ENCODE data around the gene SMIM32.
A peak's percentile ranks its signal among the peaks of the same experiment; 100 is the strongest.

SMIM32 gene

GRCh38 chr5:136192526-136193321 is at the start of gene SMIM32:
Gene SMIM32, minus strand, starts transcription at chr5:136193162. Its CDS starts 638 bp downstream, at chr5:136192524.
- DNase-seq = peak in 1 of 2 experiments; percentile 49

GRCh38 chr5:136242611-136243010 is 49.6 kb upstream of the SMIM32 start:
- no peak for DNase-seq

DNA sequence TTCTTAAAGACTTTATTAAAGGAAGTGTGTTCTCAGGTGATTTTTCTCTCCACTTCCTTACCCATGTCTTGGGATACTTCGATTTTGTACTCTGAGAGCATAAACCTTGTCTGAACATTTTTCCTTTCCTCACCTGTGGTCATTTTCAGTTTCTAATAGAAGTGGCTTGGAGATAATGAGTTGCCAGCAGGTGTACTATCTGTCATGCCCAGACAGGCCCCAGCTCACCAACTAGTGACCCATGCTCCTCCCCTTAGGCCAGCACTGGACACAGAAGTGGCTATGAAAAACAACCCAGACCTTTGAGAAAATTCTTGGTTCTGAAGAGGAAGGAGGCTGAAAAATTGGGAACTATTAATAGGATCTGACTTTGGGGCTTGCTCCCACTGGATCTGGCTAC is 49.2 kb upstream of the SMIM32 start:
- DNase-seq = no peak

DNA sequence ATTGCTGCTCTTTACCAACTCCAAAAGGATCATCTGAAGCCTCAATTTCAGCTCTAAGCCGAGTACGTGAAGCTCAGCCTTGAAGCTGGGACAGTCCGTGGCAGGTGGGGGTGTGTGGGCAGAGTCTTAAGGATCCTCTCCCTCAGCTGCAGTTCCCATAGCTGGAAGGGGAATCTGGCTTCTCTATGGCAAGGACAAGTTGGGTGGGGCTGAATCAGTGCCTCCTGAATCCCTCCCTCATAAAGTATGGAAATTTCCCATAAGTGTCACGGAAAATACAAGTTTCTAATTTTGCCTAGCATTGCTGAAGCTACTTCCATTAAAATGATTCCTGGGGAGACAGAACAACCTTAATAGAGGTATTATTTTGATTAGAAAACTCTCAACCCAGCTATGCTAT is 47.9 kb upstream of the SMIM32 start:
- DNase-seq = no peak

- DNase-seq = no peak
Observed at GRCh38 chr5:136236479-136237083, 43.6 kb upstream of the SMIM32 start.

DNA sequence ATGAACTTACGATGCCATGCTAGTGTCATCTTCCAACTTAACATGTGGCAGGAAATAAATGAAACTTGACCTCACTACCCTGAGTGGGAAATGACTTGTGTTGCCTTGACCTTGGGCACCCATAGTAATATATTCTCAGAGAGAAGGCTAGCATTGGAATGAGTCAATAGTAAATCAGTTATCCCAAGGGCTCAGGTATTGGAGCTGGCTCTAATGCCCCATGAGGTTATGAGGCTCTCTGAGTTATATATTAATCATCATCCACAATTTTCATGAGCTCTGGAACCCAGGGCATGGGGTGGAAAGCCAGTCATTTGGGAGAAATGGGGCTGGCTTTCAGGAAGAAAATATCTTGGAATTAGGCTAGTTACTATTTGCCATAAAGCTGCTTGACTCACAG is 42.4 kb upstream of the SMIM32 start:
- no peak for DNase-seq

GRCh38 chr5:136232316-136232715 is 39.4 kb upstream of the SMIM32 start:
- DNase-seq = no peak

DNA sequence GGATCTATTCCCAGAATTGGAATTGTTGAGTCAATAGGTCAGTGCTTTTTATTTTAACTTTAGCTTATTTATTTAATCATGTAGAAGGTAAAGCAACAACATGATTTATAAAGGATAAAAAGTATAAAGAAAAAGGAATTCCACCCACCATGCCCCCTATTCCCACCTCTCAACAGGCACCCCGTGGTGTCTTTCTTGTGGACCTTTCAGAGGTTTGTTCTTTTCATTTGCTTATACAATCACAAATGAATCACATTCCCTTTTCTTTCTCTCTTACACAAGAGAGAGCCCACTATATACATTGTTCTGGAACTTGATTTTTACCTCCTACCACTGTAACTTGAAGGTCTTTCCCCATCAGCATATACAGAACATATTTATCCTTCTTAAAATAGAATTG is 37.2 kb upstream of the SMIM32 start:
- no peak for DNase-seq

DNA sequence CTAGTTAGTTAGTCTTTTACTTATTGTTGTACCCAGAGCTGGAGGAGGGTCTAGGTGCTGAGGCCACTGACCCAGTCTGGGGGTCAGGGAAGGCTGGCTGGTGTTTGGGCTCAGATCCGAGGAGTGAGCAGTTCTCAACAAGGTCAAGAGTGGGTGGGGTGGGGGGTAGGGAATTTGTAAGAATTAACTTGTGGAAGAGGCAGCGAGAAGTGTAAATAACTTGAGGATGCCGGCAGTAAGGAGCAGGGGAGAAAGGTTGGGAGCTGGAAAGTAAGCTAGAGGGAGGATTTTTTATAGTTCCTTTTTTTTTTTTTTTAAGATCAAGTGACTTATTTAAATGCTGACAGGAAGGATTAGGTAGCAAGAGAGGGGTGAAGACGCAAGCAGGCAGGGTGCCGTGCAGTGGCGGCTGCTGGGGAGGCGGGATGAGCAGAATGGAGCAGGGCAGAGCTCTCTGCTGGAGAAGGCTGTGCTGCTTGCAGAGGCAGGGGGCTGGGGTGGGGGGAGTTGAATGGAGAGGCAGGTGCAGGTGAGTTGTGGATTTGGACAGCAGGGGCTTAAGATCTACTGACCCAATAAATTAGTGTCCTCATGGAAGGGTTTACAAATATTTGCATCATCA is 35.3 kb upstream of the SMIM32 start:
- no peak for DNase-seq

DNA sequence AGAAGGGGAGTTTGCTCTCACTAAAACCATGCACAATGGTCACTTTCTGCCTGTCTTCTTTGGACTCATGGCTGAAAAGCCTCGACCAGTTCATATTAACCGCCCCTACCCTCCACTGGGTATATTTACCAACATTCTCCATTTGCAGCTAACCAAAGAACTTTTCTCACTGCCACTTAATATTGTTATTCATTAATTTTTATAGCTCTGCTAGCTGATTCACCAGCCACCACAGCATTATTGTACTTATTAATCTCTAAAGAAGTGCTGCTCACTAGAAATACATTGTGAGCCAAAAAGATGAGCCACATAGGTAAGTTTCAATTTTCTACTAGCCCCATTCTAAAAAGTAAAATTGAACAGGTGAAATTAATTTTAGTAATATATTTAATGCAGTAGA is 33.4 kb upstream of the SMIM32 start:
- no peak for DNase-seq

- DNase-seq = no peak
Observed at GRCh38 chr5:136225796-136226195, 32.8 kb upstream of the SMIM32 start.

DNA sequence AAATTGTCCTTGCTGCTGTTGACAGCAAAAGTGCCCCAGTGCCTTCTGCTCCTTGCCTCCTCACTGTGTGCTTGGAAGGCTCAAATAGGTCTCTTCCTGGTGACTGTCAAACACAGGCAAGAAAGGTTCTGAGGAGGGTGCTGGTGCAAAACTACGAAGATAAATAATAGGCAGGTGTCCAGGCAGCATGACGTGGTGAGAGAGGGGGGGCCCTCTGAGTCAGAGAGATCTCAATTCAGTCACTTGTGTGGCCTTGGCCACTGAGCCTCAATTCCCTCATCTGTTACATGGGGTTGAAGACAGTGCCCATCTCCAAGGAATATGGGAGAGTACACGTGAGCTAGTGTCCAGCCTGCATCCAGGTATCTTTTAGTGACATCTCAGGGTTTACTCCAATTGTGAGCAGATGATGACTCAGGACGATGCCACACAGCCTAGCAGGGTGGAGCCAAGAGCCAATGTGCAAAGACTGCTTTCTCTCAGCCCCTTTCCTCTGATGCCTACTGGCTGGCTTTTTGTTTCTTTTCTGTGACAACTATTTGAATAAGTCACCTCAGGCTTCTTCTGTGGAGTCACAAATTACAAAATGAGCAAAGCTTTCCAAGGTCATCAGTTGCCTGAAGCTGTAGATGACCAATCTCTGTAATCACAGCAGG is 29.7 kb upstream of the SMIM32 start:
- no peak for DNase-seq

GRCh38 chr5:136221340-136221739 is 28.4 kb upstream of the SMIM32 start:
- DNase-seq = no peak

DNA sequence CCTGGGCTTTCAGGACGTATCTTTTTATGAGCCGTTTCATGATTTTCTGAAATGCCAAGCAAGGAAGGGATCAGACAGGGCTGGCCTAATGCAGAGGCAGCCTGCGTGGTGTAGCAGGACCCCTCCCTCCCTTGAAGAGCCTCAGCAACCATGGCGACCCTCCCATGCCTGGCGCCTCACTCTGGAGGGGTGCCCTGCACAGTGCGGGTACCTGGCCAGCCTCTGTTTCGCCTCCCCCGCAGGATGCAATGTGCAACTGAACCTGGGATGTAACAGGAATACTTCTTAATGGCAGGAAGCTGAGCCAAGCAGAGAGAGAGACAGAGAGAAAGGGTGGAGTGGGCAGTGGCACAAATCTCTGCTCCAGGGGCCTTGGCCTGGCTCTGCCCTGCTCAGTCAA is 23.3 kb upstream of the SMIM32 start:
- DNase-seq = no peak

DNA sequence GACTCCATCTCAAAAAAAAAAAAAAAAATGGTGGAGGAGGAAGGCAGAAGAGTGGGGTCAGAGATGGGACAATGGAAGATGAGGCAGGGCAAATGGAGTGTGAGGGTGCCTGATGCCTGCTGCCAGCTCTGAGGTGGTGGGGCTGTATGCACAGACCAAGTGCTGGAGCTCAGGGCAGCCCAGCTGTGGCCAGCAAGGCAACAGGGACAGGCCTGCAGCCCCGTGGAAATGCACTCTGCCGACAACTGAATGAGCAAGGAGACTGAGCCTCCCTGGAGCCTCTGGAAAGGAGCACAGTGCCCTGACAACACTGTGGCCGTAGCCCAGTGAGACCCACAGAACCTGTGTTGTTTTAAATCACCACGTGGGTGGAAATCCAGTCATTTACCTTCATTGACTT is 22.9 kb upstream of the SMIM32 start:
- DNase-seq = no peak

DNA sequence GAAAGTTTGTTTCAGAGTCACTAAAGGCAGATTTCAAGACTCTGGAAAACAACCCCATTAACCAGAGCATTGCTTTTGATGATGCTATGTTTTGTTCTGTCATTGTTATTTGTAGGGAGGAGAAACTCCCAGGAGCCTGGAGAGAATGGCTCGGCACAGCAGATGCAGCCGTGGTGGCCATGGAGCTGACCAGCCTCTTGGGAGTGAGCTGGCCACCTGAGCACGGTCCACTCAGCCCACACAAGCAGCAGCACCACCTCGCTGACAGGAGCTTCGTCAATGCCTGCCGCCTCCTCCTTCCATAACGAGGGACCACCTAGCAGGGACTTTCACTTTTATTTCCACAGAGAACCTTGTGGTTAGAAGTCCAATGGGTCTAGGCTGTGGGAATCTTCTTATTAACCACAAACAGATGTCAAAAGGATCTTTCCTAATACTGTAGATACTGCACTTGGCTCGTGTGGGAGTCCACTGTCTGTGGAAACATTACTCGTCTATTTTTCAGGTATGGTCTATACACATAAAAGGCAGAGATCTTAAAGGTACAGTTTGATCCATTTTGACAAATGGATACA is 21.0 kb upstream of the SMIM32 start:
- DNase-seq = no peak

- peak in 1 of 2 experiments; percentile 49 for DNase-seq
Observed at GRCh38 chr5:136212252-136212721, 19.3 kb upstream of the SMIM32 start.

GRCh38 chr5:136211282-136212040 is 18.5 kb upstream of the SMIM32 start:
- no peak for DNase-seq

DNA sequence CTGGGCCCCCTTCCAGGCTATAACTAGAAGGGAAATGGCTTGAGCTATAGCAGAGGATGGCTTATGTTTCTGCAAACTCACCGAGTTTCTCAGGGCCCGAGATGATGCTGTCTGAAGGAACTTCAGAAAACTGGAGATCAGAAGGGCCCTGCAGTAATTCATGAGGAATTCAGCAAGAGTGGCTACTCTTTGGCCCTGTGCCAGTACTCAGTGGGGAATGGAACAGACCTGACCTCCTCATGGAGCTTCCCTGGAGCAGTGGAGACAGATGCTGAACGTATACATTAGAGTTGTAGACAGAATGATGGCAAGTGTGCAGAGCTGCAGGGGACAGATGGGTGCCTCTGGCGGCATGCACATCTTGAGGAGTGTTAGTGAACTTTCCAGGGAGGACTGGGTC is 17.3 kb upstream of the SMIM32 start:
- DNase-seq = no peak

DNA sequence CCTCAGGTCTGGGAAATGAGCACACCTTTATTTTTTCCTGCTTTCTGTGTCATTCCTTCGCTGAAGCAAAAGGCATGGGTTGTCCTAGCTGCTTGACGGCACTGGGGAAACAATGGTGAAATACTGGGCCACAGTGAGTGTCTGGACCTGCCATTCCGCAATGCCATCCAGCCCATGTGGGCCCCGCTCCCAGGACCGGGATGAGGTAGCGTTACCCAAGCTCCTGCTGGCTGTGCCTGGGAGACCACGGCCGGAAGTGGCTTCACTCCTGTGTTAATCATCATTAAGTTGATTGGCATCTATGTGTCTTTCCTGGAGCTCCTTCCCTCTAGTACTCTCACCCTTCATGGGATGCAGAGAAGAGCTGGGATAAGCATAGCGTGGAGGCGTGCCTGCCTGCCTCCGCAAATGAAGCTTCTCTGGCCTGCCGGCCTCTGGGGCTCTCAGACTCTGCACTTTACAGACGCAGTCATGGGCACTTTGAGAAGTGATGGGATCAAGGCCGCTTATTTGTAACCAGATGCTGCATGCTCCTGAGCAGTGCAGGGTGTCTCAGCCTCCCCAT is 16.5 kb upstream of the SMIM32 start:
- DNase-seq = no peak

DNA sequence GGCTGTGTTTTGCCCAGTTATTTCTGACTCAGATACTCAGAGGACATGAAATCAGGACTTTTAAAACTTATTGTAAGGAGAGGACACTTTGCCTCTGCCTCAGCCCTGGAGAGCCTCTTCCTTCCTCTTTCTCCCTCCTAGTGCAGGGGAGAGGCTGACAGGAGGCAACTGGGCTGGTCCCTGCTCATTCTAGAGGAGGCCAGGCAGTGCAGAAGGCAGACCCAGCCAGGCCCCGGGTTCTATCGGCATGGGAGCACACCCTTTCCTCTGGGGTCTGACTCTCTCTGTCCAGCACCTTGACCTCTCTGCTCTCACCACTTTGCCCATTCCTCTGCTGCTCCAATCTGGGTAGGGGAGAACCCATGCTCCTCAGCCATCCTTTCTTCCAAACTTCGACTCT is 16.0 kb upstream of the SMIM32 start:
- no peak for DNase-seq

DNA sequence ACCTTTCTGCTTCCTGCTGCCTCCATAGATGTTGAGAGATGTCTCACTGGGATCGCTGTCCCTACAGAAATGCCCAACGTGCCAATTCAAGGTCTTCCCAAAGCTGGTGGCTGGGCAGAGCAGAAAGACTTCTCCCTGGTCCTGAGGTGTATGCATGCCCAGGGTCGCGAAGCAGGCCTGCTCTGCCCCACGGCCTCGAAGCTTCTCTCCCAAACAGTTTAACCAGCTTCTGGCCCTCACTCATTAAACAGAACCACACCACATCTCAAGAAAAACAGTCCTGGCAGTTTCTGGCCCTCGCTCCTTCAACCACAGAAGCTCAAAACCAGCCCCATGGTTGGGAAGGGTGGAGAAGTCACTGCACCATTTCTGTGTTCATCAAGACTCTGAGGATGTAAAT is 14.7 kb upstream of the SMIM32 start:
- DNase-seq = no peak

Data from NCI-H526 (cell line).